OCI-LY7 (cell line): Measurements from ENCODE around the gene ANP32E. TPM values are rescaled to one million over a fixed set of nuclear protein-coding genes. Genes with fewer than 3 reads are reported as not detected.
"Not testable (repeated sequence)": the region's sequence is repeated elsewhere in the genome, so short reads cannot be mapped to it uniquely, and the experiment has no call there.

ENCODE experiments used
- BruUV-seq: library from RNA; stranded (reverse); fragments of 400-500 nt; replicated peaks from 2 replicates; lab custom pipeline; 2021; lab: Mats Ljungman, UMichigan
- CTCF ChIA-PET: fragments of 300-600 bp; sonication (Branson Sonifier 250); formaldehyde crosslinking; loops from one replicate; lab custom pipeline; 2022; ENCODE audit warnings: antibody characterized with exemption; ENCODE audit not compliant: unreplicated experiment; lab: Charles Lee
- POLR2A ChIA-PET: fragments of 300-600 bp; sonication (Branson Sonifier 250); formaldehyde crosslinking; loops from one replicate; lab custom pipeline; 2022; ENCODE audit warnings: antibody characterized with exemption; lab: Charles Lee
- DNase-seq: peaks from one replicate; pipeline ENCODE4 v3.0.0-alpha.2; 2015; ENCODE audit warnings: low spot score
- H2AFZ ChIP-seq: fragments of 200-600 bp; sonication (generic), shearing (Covaris generic); 2 replicates; pipeline ENCODE4 v1.6.1; 2014; ENCODE audit warnings: mild to moderate bottlenecking, antibody characterized with exemption, low read length, moderate library complexity
- H3K27ac ChIP-seq: fragments of 200-600 bp; sonication (generic); 2 replicates; pipeline ENCODE4 v1.5.1; 2014; ENCODE audit warnings: mixed run types, low read depth, mild to moderate bottlenecking, moderate library complexity, low read length, inconsistent platforms; ENCODE audit not compliant: poor library complexity, severe bottlenecking
- H3K36me3 ChIP-seq: fragments of 200-600 bp; sonication (generic); 2 replicates; pipeline ENCODE4 v1.6.1; 2014; ENCODE audit warnings: mild to moderate bottlenecking, antibody characterized with exemption, low read length, moderate library complexity, mixed read lengths; ENCODE audit not compliant: insufficient read depth
- H3K4me1 ChIP-seq: fragments of 200-600 bp; sonication (generic); 2 replicates; pipeline ENCODE4 v1.5.1; 2014; ENCODE audit warnings: mild to moderate bottlenecking, low read length; ENCODE audit not compliant: insufficient read depth, poor library complexity, severe bottlenecking
- H3K4me2 ChIP-seq: fragments of 200-600 bp; sonication (generic); 2 replicates; pipeline ENCODE4 v1.6.1; 2014; ENCODE audit warnings: mild to moderate bottlenecking, low read length
- H3K4me3 ChIP-seq: fragments of 200-600 bp; sonication (generic); 2 replicates; pipeline ENCODE4 v1.5.1; 2014; ENCODE audit warnings: mild to moderate bottlenecking, low read depth, low read length; ENCODE audit not compliant: poor library complexity, severe bottlenecking
- H3K79me2 ChIP-seq: fragments of 200-600 bp; sonication (generic); 2 replicates; pipeline ENCODE4 v1.6.1; 2016; ENCODE audit warnings: low read depth, mild to moderate bottlenecking, low read length, moderate library complexity, mixed read lengths; ENCODE audit not compliant: insufficient read depth
- H3K9me2 ChIP-seq: fragments of 200-600 bp; sonication (generic); 2 replicates; pipeline ENCODE4 v1.6.1; 2016; ENCODE audit warnings: mild to moderate bottlenecking, low read length, mixed read lengths; ENCODE audit not compliant: insufficient read depth
- H3K9me3 ChIP-seq: fragments of 200-600 bp; sonication (generic); 2 replicates; pipeline ENCODE4 v1.6.1; 2014; ENCODE audit warnings: mild to moderate bottlenecking, mixed run types, low read length, mixed read lengths
- H4K20me1 ChIP-seq: fragments of 200-600 bp; sonication (generic); 2 replicates; pipeline ENCODE4 v1.6.1; 2014; ENCODE audit warnings: mild to moderate bottlenecking, antibody characterized with exemption, low read length, moderate library complexity, mixed read lengths; ENCODE audit not compliant: insufficient read depth
- CTCF ChIP-seq: fragments of 200-600 bp; sonication (generic); conservative IDR thresholded peaks from 2 replicates; pipeline ENCODE4 v1.5.1; 2014; ENCODE audit warnings: mild to moderate bottlenecking, antibody characterized with exemption, low read length, moderate library complexity, mixed read lengths
- EZH2phosphoT487 ChIP-seq: fragments of 200-600 bp; sonication (generic); IDR thresholded peaks from 2 replicates; pipeline ENCODE4 v1.6.1; 2018; ENCODE audit warnings: low read depth, borderline replicate concordance, mild to moderate bottlenecking, mixed run types, antibody characterized with exemption, low read length, moderate library complexity, mixed read lengths
- intact Hi-C: fragments of 100-400 bp; cut with micrococcal nuclease; formaldehyde crosslinking; loops from one replicate; pipeline ENCODE4 v1.10.0; 2022; ENCODE audit not compliant: unreplicated experiment
- total RNA-seq, 2 experiments: library from RNA; depleted of rRNA in 1 of 2; stranded (reverse); fragments of >200 nt in 1 of 2; shearing (Covaris generic) in 1 of 2; gene quantifications; 2 replicates each; pipeline ENCODE4 v1.2.3, GENCODE V29; 2014 to 2022

The ANP32E gene
- total RNA-seq, 2 experiments from 2014 or later = 52.8 to 152 TPM

GRCh38 chr1:150212070-150212469 lies 23.8 kb downstream of the ANP32E start:
- BruUV-seq = no TSS peak
- Histone ChIP-seq H3K4me1 (peaks cover 15% of the 10 kb centered on the region), H4K20me1 (no peaks in the 10 kb centered on the region), H3K36me3 (0 out of 2 replicates have a peak, but pooled peaks cover 2% of the 10 kb centered on the region), H3K27ac (no peak overlapping the region), H3K9me2 (no peaks in the 10 kb centered on the region), H3K4me3 (no peak overlapping the region), H2AFZ (no peak overlapping the region), H3K9me3 (no peaks in the 10 kb centered on the region), H3K79me2 (no peaks in the 10 kb centered on the region), H3K4me2 (no peak overlapping the region)
- ChIA-PET CTCF (no interaction called here), POLR2A (interaction anchor here (0.6 to 1.0 kb wide), 3 partner anchors 19 to 202 kb away, joined by 3 read pairs; partner anchors contain the start of gene OTUD7B)
- DNase-seq = no peak
- intact Hi-C loops = no loop called here
- TF ChIP-seq CTCF (no peak), EZH2phosphoT487 (no peak)

- ChIA-PET POLR2A (interaction anchor here (0.6 to 0.7 kb wide), 2 partner anchors 131 to 366 kb away, joined by 4 read pairs; no protein-coding TSS in a partner anchor), CTCF (no interaction called here)
- Histone ChIP-seq H2AFZ (no peak overlapping the region), H3K4me1 (peaks cover 15% of the 10 kb centered on the region), H3K4me2 (no peak overlapping the region), H3K79me2 (no peaks in the 10 kb centered on the region), H3K4me3 (no peak overlapping the region), H3K9me3 (no peaks in the 10 kb centered on the region), H3K36me3 (no peaks in the 10 kb centered on the region), H4K20me1 (no peaks in the 10 kb centered on the region), H3K27ac (no peak overlapping the region), H3K9me2 (no peaks in the 10 kb centered on the region)
- no peak for DNase-seq
- intact Hi-C loops = no loop called here
- no TSS peak for BruUV-seq
- no peak for TF ChIP-seq EZH2phosphoT487
- TF ChIP-seq CTCF = no peak
Observed at GRCh38 chr1:150210706-150211105, 25.2 kb downstream of the ANP32E start.

GRCh38 chr1:150210091-150210490 lies 25.8 kb downstream of the ANP32E start:
- Histone ChIP-seq H3K36me3 (no peaks in the 10 kb centered on the region), H3K4me1 (peaks cover 15% of the 10 kb centered on the region), H3K9me2 (no peaks in the 10 kb centered on the region), H2AFZ (no peak overlapping the region), H3K27ac (no peak overlapping the region), H3K79me2 (no peaks in the 10 kb centered on the region), H4K20me1 (no peaks in the 10 kb centered on the region), H3K9me3 (no peaks in the 10 kb centered on the region), H3K4me2 (no peak overlapping the region), H3K4me3 (no peak overlapping the region)
- no peak for DNase-seq
- intact Hi-C loops = no loop called here
- BruUV-seq = no TSS peak
- TF ChIP-seq EZH2phosphoT487 (no peak), CTCF (no peak)
- ChIA-PET POLR2A (interaction anchor here (0.6 to 0.7 kb wide), 2 partner anchors 130 to 365 kb away, joined by 4 read pairs; no protein-coding TSS in a partner anchor), CTCF (no interaction called here)

GRCh38 chr1:150208460-150208859 lies 27.5 kb downstream of the ANP32E start:
- intact Hi-C loops, POLR2A ChIA-PET, H3K4me3 ChIP-seq, H3K27ac ChIP-seq, H4K20me1 ChIP-seq, H2AFZ ChIP-seq, H3K79me2 ChIP-seq, BruUV-seq, H3K4me1 ChIP-seq, DNase-seq, CTCF ChIA-PET, H3K36me3 ChIP-seq, H3K4me2 ChIP-seq, H3K9me2 ChIP-seq, H3K9me3 ChIP-seq: not testable (repeated sequence)
